Measurements from ENCODE around the gene EML2. TPM values are rescaled to one million over a fixed set of nuclear protein-coding genes. Genes with fewer than 3 reads are reported as not detected.

The EML2 gene
- total and polyA plus RNA-seq, 2 of the 8 experiments (the other 6 are each of a cell fraction or from before 2014, with no cell fraction given) = 28.8 to 29.4 TPM

DNA sequence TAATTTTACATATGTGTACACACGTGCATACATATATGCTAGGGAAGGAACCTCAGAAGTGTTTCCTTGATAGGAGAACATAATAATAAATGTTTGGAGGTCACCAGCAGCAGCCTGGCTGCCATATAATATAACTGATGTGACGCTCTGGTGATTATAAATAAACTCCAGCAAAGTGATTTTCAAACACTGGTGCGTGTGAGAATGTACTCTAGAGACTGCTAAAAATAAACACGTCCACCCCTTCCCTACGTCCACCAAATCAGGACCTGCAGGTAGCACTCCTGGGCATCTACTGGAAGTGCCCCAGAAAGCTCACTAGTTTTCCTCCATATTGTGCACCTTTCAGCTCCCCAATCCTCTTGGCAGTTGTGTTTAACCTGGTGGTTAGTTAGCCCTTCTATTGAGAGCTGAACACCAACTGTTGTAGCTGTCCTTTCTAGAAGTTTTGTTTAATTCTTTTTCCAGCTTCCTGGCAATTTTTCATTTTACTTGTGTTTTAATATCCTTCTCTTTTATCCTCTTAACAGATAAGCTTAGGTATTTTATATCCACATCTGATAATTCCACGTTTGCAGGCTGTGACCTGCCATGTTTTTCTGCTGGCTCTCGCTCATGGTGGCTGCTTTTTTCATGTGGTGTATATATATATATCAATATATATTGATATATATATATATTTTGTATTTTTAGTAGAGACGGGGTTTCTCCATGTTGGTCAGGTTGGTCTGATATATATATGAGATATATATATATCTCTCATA, 67.6 kb downstream of the EML2 start (continued):
- TF ChIP-seq, protein P1, sequence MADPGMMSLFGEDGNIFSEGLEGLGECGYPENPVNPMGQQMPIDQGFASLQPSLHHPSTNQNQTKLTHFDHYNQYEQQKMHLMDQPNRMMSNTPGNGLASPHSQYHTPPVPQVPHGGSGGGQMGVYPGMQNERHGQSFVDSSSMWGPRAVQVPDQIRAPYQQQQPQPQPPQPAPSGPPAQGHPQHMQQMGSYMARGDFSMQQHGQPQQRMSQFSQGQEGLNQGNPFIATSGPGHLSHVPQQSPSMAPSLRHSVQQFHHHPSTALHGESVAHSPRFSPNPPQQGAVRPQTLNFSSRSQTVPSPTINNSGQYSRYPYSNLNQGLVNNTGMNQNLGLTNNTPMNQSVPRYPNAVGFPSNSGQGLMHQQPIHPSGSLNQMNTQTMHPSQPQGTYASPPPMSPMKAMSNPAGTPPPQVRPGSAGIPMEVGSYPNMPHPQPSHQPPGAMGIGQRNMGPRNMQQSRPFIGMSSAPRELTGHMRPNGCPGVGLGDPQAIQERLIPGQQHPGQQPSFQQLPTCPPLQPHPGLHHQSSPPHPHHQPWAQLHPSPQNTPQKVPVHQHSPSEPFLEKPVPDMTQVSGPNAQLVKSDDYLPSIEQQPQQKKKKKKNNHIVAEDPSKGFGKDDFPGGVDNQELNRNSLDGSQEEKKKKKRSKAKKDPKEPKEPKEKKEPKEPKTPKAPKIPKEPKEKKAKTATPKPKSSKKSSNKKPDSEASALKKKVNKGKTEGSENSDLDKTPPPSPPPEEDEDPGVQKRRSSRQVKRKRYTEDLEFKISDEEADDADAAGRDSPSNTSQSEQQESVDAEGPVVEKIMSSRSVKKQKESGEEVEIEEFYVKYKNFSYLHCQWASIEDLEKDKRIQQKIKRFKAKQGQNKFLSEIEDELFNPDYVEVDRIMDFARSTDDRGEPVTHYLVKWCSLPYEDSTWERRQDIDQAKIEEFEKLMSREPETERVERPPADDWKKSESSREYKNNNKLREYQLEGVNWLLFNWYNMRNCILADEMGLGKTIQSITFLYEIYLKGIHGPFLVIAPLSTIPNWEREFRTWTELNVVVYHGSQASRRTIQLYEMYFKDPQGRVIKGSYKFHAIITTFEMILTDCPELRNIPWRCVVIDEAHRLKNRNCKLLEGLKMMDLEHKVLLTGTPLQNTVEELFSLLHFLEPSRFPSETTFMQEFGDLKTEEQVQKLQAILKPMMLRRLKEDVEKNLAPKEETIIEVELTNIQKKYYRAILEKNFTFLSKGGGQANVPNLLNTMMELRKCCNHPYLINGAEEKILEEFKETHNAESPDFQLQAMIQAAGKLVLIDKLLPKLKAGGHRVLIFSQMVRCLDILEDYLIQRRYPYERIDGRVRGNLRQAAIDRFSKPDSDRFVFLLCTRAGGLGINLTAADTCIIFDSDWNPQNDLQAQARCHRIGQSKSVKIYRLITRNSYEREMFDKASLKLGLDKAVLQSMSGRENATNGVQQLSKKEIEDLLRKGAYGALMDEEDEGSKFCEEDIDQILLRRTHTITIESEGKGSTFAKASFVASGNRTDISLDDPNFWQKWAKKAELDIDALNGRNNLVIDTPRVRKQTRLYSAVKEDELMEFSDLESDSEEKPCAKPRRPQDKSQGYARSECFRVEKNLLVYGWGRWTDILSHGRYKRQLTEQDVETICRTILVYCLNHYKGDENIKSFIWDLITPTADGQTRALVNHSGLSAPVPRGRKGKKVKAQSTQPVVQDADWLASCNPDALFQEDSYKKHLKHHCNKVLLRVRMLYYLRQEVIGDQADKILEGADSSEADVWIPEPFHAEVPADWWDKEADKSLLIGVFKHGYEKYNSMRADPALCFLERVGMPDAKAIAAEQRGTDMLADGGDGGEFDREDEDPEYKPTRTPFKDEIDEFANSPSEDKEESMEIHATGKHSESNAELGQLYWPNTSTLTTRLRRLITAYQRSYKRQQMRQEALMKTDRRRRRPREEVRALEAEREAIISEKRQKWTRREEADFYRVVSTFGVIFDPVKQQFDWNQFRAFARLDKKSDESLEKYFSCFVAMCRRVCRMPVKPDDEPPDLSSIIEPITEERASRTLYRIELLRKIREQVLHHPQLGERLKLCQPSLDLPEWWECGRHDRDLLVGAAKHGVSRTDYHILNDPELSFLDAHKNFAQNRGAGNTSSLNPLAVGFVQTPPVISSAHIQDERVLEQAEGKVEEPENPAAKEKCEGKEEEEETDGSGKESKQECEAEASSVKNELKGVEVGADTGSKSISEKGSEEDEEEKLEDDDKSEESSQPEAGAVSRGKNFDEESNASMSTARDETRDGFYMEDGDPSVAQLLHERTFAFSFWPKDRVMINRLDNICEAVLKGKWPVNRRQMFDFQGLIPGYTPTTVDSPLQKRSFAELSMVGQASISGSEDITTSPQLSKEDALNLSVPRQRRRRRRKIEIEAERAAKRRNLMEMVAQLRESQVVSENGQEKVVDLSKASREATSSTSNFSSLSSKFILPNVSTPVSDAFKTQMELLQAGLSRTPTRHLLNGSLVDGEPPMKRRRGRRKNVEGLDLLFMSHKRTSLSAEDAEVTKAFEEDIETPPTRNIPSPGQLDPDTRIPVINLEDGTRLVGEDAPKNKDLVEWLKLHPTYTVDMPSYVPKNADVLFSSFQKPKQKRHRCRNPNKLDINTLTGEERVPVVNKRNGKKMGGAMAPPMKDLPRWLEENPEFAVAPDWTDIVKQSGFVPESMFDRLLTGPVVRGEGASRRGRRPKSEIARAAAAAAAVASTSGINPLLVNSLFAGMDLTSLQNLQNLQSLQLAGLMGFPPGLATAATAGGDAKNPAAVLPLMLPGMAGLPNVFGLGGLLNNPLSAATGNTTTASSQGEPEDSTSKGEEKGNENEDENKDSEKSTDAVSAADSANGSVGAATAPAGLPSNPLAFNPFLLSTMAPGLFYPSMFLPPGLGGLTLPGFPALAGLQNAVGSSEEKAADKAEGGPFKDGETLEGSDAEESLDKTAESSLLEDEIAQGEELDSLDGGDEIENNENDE (IDR thresholded peaks at IDR 0.05; ENCODE audit: insufficient replicate concordance, low read length) = no peak
- TF ChIP-seq NRF1 (IDR thresholded peaks at IDR 0.05; ENCODE audit: low read depth, low read length) (no peak), POLR2AphosphoS5 (IDR thresholded peaks at IDR 0.05; ENCODE audit: low read depth, low read length) (no peak), HDAC6 (IDR thresholded peaks at IDR 0.05; ENCODE audit: low read depth, low read length) (no peak), BCL11A (IDR thresholded peaks at IDR 0.05; ENCODE audit: low read depth in 2 of 2, low read length in 2 of 2) (no peak), YY1 (IDR thresholded peaks at IDR 0.05; ENCODE audit: low read depth, low read length) (no peak)
- TF ChIP-seq, protein P2, sequence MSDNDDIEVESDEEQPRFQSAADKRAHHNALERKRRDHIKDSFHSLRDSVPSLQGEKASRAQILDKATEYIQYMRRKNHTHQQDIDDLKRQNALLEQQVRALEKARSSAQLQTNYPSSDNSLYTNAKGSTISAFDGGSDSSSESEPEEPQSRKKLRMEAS (IDR thresholded peaks at IDR 0.05) = no peak

Data from H1 (cell line).